Stimulated activated CD4-positive, alpha-beta T cell treated with anti-CD3 and anti-CD28 coated beads, Interleukin-15, amount 100 ng/mL, for 1 hour (primary cell): ENCODE data around the gene ADGRG6.
"Not testable (repeated sequence)": the region's sequence is repeated elsewhere in the genome, so short reads cannot be mapped to it uniquely, and the experiment has no call there.

Experiments
- DNase-seq, 2 donors: peaks; one replicate each; pipeline ENCODE4 v3.0.0-alpha.2; 2020; ENCODE audit warnings: low read depth in 1 of 2, low spot score in 1 of 2

ADGRG6 gene

GRCh38 chr6:142407685-142408273 is 106.0 kb downstream of the ADGRG6 start:
- no peak for DNase-seq

DNA sequence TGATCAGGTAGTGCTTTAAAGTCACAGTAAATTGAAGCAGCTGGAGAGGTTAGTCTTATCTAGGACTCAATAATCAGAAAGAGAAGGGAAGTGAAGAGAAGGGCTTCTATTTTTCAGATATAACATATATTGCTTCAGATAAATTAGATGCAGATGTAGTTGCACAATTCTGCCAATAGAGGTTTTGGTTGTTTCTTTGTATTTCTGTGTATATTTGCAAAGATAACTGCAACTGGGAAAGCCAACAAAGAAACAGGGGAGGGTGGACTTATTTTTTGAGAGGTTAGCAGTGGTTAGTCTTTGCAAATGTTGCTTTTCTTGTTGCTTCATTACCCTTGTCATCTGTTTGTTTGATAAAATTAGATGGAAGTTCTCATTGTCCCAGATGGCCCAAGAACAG is 106.6 kb downstream of the ADGRG6 start:
- DNase-seq = no peak

GRCh38 chr6:142409794-142410193 is 108.0 kb downstream of the ADGRG6 start:
- DNase-seq = no peak

DNA sequence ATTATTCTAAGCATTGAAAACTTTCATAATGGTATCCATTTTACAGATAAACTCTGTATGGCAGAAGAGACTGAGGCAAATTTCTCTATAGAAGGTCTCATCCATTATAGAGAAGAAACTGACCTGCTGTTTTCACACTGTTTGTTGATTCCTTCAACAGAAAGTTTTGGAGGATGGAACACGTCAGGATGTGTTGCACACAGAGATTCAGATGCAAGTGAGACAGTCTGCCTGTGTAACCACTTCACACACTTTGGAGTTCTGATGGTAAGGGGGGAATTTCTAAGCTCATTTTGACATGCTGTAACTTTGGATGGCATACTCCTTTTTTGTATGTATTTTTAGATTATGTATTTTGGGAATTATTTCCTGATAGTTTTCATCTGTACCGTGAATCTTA is 109.3 kb downstream of the ADGRG6 start:
- DNase-seq = no peak

DNA sequence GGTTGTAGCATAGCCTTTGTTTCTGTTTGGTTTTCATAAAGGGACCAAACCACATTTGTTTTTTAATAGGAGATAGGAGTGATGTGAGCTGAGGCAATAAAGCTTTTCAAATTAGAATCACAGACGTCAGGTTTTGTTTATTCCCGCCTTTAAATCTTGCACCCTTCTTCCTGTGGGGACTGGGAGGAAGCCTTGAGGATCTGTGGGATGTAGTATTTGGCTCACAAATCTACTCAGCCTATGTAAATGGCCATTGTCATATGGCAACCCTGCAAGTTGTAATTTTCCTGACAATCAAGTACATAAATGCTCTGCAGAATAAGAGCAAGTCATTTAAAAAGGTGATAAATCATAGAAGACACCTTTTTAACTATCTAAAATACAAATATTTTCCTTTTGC is 110.4 kb downstream of the ADGRG6 start:
- no peak for DNase-seq

DNA sequence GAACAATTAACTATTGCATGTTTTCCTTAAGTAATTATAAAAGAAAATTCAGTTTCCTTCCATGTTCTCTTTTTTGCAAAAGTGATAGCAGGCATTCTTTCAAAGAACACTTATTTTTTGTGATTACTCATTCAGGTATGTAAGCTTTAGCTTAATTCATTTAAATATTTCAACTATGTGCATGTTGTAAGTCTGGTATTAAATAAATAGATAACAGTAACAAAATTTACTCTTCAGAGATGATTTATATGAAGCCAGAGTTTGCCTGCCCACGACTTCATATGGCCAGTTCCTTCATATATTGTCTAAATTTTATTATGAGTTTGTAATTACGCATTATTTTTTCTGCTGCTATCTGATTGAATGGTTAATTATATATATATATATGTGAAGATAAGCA is 110.9 kb downstream of the ADGRG6 start:
- no peak for DNase-seq

DNA sequence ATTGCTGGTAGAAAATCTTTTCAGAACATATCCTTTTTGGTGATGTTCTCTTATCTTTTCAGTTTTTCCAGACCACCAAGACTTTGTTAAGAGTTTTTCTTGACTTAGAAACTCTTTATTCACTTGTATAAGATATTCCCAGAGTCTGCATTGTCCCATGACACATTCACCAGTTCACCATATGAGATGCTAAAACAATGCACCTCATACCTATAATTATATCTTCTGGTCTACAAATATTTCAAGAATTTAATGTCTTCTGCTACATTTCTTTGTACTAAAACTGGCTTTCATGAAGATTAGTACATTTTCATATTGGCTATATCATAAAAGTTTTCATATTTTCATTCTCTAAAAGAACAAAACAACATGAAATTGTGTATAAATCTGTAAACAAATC is 111.3 kb downstream of the ADGRG6 start:
- no peak for DNase-seq

GRCh38 chr6:142414462-142415250 is 112.8 kb downstream of the ADGRG6 start:
- DNase-seq = no peak

DNA sequence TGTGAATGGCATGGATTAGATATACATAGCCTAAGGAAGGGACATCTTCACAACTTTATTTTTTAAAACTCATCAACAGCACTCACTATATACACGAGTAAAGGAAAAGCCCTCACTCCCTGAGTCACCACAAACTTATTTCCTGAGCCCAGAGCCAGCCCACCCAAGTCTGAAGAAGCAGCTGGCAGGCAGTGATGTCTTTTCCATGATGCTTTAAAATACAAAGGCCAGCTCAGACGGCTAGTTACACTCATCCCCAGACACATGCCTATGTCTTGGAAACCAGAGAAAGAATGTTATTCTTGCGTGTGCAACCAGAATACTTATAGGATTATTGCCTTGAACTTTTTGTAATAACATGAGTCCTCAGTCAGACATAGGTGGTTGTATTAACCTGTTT is 114.4 kb downstream of the ADGRG6 start:
- DNase-seq = no peak

GRCh38 chr6:142416686-142417085 is 114.9 kb downstream of the ADGRG6 start:
- no peak for DNase-seq

DNA sequence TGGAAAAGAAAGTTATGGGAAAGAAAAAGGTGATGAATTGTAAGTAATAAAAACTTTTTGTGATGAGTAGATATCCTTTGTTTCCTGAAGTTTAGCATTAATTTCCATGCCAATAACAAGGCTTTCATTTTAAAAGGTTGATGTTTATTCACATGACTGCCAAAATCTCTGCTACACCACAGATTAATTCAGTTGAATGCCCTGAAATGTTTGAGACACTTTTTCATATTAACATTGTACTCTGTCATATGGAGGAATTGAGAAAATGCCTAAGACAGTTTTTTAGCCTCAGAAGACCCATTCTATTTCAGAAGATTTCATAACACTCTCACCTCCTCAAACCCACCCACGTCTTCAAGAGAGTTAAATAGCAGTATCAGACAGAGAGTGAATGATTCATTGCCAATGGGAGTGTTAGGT is 115.5 kb downstream of the ADGRG6 start:
- no peak for DNase-seq

GRCh38 chr6:142419071-142419470 is 117.3 kb downstream of the ADGRG6 start:
- no peak for DNase-seq

DNA sequence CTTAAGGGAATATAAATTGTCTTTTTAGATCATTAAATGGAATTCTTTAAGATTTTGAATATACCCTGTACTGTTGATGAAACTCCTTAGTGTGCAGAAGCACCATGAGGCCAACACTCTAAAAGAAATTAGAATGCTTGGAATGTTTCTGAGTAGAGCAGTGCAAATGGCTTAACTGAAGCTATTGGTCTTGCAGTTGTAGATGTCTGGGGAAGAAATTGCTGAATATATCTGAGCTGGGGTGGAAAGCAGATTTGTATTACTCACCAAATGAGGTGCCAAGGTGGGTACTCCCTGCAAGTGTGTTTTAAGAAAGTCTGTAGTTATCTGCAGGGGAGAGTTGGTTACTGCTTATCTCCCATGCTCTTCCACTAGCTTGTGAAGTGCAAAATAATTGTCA is 119.0 kb downstream of the ADGRG6 start:
- no peak for DNase-seq

DNA sequence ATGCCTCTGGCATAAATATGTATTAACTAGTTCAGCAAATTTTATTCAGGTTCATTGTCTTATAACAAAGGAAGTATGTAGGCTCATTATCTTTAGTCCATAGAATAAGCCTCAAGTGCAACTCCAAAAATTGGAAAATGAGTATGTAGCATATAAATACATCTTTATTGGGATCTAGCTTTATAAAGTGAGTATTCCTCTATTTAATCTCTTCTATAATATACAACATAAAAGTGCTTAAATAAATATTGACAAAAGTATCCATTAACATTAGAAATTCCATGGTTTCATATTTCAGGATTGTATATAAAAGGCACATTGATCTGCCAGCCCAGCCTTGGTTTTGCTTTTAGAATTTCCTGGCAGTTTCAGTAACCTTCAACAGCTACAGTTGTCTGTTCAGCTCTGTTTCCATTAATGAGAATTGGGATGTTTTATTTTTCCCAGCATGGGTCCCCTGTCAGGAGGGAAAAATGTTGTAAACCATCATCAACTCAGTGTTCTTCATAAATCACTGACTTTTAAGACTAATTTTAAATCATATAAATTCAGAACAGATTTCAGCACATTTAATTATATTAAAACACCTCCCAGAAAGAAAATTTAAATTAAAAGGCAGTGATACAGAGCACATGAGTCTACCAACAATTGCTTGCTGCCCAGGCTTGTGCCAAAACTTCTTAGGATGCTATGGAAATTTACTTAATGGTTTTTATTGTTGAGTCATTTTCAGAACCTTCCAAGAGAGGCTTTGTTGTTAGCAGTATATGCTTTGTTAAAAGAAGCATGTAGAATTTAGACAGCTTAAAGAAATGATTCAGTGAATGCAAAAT is 119.7 kb downstream of the ADGRG6 start:
- DNase-seq = no peak

DNA sequence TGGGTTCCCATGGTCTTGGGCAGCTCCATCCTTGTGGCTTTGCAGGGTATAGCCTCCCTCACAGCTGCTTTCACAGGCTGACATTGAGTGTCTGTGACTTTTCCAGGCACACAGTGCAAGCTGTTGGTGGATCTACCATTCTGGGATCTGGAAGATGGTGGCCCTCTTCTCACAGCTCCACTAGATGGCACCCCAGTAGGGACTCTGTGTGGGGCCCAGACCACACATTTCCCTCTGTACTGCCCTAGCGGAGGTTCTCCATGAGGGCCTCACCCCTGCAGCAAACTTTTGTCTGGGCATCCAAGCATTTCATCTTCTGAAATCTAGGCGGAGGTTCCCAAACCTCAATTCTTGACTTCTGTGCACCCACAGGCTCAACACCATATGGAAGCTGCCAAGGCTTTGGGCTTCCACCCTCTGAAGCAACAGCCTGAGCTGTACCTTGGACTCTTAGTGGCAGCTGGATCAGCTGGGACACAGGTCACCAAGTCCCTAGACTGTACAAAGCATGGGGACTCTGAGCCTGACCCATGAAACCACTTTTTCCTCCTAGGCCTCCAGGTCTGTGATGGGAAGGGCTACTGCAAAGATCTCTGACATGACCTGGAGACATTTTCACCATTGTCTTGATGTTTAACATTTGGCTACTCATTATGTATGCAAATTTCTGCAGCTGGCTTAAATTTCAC is 124.8 kb downstream of the ADGRG6 start:
- DNase-seq = not testable (repeated sequence)

DNA sequence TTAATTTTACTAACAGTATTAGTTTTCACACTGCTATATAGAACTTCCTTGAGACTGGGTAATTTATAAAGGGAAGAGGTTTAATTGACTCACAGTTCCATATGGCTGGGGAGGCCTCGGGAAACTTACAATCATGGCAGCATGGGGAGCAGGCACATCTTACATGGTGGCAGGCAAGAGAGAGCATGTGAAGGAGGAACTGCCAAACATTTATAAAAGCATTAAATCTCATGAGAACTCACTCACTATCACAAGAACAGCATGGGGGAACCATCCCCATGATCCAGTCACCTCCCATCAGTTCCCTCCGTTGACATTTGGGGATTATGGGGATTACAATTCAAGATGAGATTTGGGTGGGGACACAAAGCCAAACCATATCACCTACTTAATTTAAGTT is 126.7 kb downstream of the ADGRG6 start:
- not testable (repeated sequence) for DNase-seq

GRCh38 chr6:142429195-142429594 is 127.4 kb downstream of the ADGRG6 start:
- DNase-seq = no peak

- no peak for DNase-seq
Observed at GRCh38 chr6:142433419-142433818, 131.6 kb downstream of the ADGRG6 start.

DNA sequence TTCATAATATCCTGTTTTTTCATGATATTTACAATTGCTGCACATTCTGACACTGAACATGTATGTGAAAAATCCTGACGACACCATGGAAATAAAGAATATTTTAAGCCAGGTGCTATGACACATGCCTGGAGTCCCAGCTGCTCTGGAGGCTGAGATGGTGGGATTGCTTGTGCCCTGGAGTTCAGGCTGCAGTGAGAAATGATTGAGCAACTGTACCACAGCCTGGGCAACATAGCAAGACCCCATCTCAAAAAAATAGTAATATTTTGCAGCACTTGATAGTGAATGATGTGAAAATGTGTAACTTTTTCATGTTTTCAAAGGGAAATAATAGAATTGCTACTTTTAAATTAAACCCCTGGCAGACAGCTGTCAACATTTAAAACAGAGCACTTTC is 137.1 kb downstream of the ADGRG6 start:
- DNase-seq = no peak

GRCh38 chr6:142440600-142441293 is 138.9 kb downstream of the ADGRG6 start:
- DNase-seq = no peak

DNA sequence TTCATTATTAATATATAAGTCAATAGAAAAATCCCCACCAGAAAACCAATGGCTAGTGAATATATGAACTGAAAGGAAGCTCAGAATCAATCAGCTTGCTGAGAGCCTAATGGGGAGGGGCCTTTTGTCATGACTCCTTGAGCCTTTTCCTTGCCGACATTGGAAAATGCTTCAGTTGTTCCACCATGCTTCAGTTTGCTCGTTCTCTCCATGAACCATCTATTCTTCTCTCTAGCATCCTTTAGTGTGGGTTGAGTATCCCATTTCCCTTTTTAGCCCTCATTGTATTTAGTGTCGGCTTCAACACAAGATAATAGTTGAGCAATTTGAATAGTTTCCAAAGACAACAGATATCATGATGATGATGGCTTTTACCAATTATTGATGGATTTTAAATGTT is 139.9 kb downstream of the ADGRG6 start:
- DNase-seq = no peak
